Inflammatory macrophage treated with lipopolysaccharide for 1 hour (primary cell): ENCODE data around the gene TBC1D1.

Experiments used
- DNase-seq, 2 donors: peaks; one replicate each; pipeline ENCODE4 v3.0.0-alpha.2; 2020 to 2022

The TBC1D1 gene

GRCh38 chr4:37890801-37891259, at the start of gene TBC1D1:
TBC1D1 (plus strand) TSS chr4:37891084; CDS start chr4:37902096, 11,012 bp downstream.
- peak; percentile 54 to 84 for DNase-seq

GRCh38 chr4:37844204-37844603, 46.7 kb upstream of the TBC1D1 start:
- DNase-seq, result no peak

- DNase-seq, result no peak
Observed at GRCh38 chr4:37845201-37845600, 45.7 kb upstream of the TBC1D1 start.

- no peak for DNase-seq
Observed at GRCh38 chr4:37847311-37847884, 43.5 kb upstream of the TBC1D1 start.

- DNase-seq, result peak; percentile 72 to 82
Observed at GRCh38 chr4:37852376-37852775, 38.5 kb upstream of the TBC1D1 start.

GRCh38 chr4:37858112-37858511, 32.8 kb upstream of the TBC1D1 start:
- no peak for DNase-seq

GRCh38 chr4:37858872-37859271, 32.0 kb upstream of the TBC1D1 start:
- DNase-seq, result no peak

- no peak for DNase-seq
Observed at GRCh38 chr4:37860266-37860665, 30.6 kb upstream of the TBC1D1 start.

GRCh38 chr4:37862961-37863360, 27.9 kb upstream of the TBC1D1 start:
- DNase-seq, result no peak

GRCh38 chr4:37864786-37865185, 26.1 kb upstream of the TBC1D1 start:
- peak; percentile 87 to 99 for DNase-seq

GRCh38 chr4:37865450-37865849, 25.4 kb upstream of the TBC1D1 start:
- DNase-seq, result no peak

GRCh38 chr4:37867102-37867501, 23.8 kb upstream of the TBC1D1 start:
- DNase-seq, result no peak

GRCh38 chr4:37868238-37868637, 22.6 kb upstream of the TBC1D1 start:
- DNase-seq, result no peak

- no peak for DNase-seq
Observed at GRCh38 chr4:37872310-37872988, 18.4 kb upstream of the TBC1D1 start.

- no peak for DNase-seq
Observed at GRCh38 chr4:37873386-37873785, 17.5 kb upstream of the TBC1D1 start.

- DNase-seq, result no peak
Observed at GRCh38 chr4:37876156-37876555, 14.7 kb upstream of the TBC1D1 start.

GRCh38 chr4:37879365-37879764, 11.5 kb upstream of the TBC1D1 start:
- peak in 1 of 2 donors; percentile 44 for DNase-seq

GRCh38 chr4:37881811-37882210, 9.1 kb upstream of the TBC1D1 start:
- DNase-seq, result peak; percentile 48 to 66

GRCh38 chr4:37882665-37883296, 8.1 kb upstream of the TBC1D1 start:
- DNase-seq, result no peak

- no peak for DNase-seq
Observed at GRCh38 chr4:37884855-37885487, 5.9 kb upstream of the TBC1D1 start.

- DNase-seq, result peak in 1 of 2 donors; percentile 38
Observed at GRCh38 chr4:37885496-37885895, 5.4 kb upstream of the TBC1D1 start.

- no peak for DNase-seq
Observed at GRCh38 chr4:37889849-37890800, 759 bp upstream of the TBC1D1 start.
